Fibroblast of lung (primary cell): ENCODE results near the gene ITPR3. TPM values are rescaled to one million over a fixed set of nuclear protein-coding genes. Genes with fewer than 3 reads are reported as not detected.

Experiments used
- DNase-seq, 2 donors: peaks; one replicate each; pipeline versions ENCODE4 v3.0.0 to v3.0.0-alpha.2; 2010; ENCODE audit warnings: low read depth in 2 of 2
- H2AFZ ChIP-seq: 2 replicates; pipeline ENCODE4 v1.5.1; 2012; ENCODE audit warnings: low read length, control low read depth, inconsistent platforms
- H3K27ac ChIP-seq: 2 replicates; pipeline ENCODE4 v1.5.1; 2011; ENCODE audit warnings: low read length, control low read depth; ENCODE audit not compliant: insufficient read depth
- H3K27me3 ChIP-seq: 2 replicates; pipeline ENCODE4 v1.5.1; 2011; ENCODE audit warnings: mild to moderate bottlenecking, low read length; ENCODE audit not compliant: control insufficient read depth, insufficient read depth
- H3K36me3 ChIP-seq: 2 replicates; pipeline ENCODE4 v1.5.1; 2011; ENCODE audit warnings: low read length; ENCODE audit not compliant: control insufficient read depth, insufficient read depth
- H3K4me1 ChIP-seq: 2 replicates; pipeline ENCODE4 v1.5.1; 2011; ENCODE audit warnings: low read length; ENCODE audit not compliant: control insufficient read depth, insufficient read depth; ENCODE audit errors: extremely low read depth
- H3K4me2 ChIP-seq: 2 replicates; pipeline ENCODE4 v1.5.1; 2011; ENCODE audit warnings: low read length, control low read depth; ENCODE audit not compliant: insufficient read depth; ENCODE audit errors: extremely low read depth
- H3K4me3 ChIP-seq, 4 experiments: fragments of 200-600 bp in 1 of 4; sonication (generic) in 1 of 4; replicated peaks in 1 of 4; 2 replicates each; pipeline ENCODE4 v1.5.1; 2011 to 2016; ENCODE audit warnings: low read length in 4 of 4, low read depth in 3 of 4, mild to moderate bottlenecking in 3 of 4, control low read depth in 2 of 4, inconsistent platforms in 1 of 4, mixed read lengths in 1 of 4; ENCODE audit not compliant: insufficient read depth in 1 of 4; ENCODE audit errors: control extremely low read depth in 1 of 4
- H3K79me2 ChIP-seq: 2 replicates; pipeline ENCODE4 v1.5.1; 2012; ENCODE audit warnings: mild to moderate bottlenecking, low read length, inconsistent platforms; ENCODE audit not compliant: control insufficient read depth, insufficient read depth
- H3K9ac ChIP-seq: 2 replicates; pipeline ENCODE4 v1.5.1; 2011; ENCODE audit warnings: mild to moderate bottlenecking, low read length, control low read depth; ENCODE audit not compliant: insufficient read depth
- H3K9me3 ChIP-seq: 2 replicates; pipeline ENCODE4 v1.5.1; 2012; ENCODE audit warnings: low read depth, low read length; ENCODE audit not compliant: control insufficient read depth, insufficient read depth
- H4K20me1 ChIP-seq: 2 replicates; pipeline ENCODE4 v1.5.1; 2011; ENCODE audit warnings: low read length; ENCODE audit not compliant: control insufficient read depth, insufficient read depth; ENCODE audit errors: extremely low read depth
- CTCF ChIP-seq, 2 donors: IDR thresholded peaks in 1 of 2; conservative IDR thresholded peaks in 1 of 2; 1 replicate in 1 of 2; 2 replicates in 1 of 2; pipeline ENCODE4 v1.5.1; 2011 to 2012; ENCODE audit warnings: low read length in 2 of 2, control low read depth in 1 of 2, inconsistent platforms in 1 of 2, low read depth in 1 of 2, mild to moderate bottlenecking in 1 of 2
- EZH2 ChIP-seq: IDR thresholded peaks from 2 replicates; pipeline ENCODE4 v1.5.1; 2012; ENCODE audit warnings: low read length, control low read depth, mild to moderate bottlenecking; ENCODE audit errors: missing control alignments
- polyA plus RNA-seq, 2 donors: library from polyadenylated mRNA; depleted of rRNA in 1 of 2; stranded (reverse) in 1 of 2; unstranded in 1 of 2; fragments of >200 nt; gene quantifications; 2 replicates each; pipeline ENCODE4 v1.2.1, GENCODE V29; 2011 to 2012; ENCODE audit warnings: missing spikeins in 1 of 2
- total RNA-seq: library from RNA; depleted of rRNA; stranded (reverse); fragments of >200 nt; gene quantifications from 2 replicates; pipeline ENCODE4 v1.2.1, GENCODE V29; 2014

The ITPR3 gene
- total and polyA plus RNA-seq, 2 donors (not counting 1 experiment from before 2014, with no cell fraction given) = 9.6 to 43.4 TPM

- TF ChIP-seq EZH2 (no peak), CTCF (conservative IDR thresholded peaks at IDR 0.05 in 1 of 2, IDR thresholded peaks at IDR 0.05 in 1 of 2; ENCODE audit: low read depth in 1 of 2, low read length in 2 of 2) (no peak)
- H3K9me3 ChIP-seq = no peaks in the 10 kb centered on the region
These were observed 18.9 kb upstream of the ITPR3 start for GRCh38 chr6:33602180-33602579.

DNA sequence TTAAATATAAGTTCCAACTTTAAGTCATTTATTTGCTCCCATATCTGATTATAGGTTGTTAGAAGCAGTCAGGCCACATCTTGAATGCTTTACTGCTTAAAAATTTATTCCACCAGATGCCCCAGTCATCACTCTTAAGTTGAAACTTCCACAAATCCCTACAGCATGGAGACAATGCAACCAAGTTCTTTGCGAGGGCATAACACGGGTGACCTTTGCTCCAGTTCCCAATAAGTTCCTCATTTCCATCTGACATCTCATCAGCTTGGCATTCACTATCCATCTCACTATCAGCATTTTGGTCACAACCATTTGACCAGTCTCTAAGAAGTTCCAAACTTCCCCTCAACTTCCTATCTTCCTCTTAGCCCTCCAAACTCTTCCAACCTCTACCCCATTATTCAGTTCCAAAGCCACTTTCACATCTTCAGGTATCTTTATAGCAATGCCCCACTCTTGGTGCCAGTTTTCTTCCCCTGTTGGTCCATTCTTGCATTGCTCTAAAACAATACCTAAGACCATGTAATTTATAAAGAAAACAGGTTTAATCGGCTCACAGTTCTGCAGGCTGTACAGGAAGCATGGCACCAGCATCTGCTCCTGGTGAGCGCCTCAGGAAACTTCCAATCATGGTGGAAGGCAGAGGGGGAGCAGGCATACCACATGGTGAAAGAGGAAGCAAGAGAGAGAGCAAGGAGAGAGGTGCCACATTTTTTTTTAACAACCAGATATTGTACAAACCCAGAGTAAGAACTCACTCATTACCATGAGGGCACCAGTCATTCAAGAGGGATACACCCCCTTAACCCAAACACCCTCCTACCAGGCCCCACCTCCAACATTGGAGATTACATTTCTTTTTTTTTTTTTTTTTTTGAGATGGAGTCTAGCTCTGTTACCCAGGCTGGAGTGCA lies 15.9 kb upstream of the ITPR3 start:
- Histone ChIP-seq H3K9me3 (no peaks in the 10 kb centered on the region), H3K4me2 (no peak overlapping the region), H3K27ac (no peak overlapping the region), H4K20me1 (no peaks in the 10 kb centered on the region), H3K27me3 (no peaks in the 10 kb centered on the region), H3K4me1 (peaks cover 13% of the 10 kb centered on the region), H3K9ac (no peak overlapping the region), H2AFZ (no peak overlapping the region), H3K36me3 (no peaks in the 10 kb centered on the region), H3K4me3 (no peak overlapping the region), H3K79me2 (no peaks in the 10 kb centered on the region)
- DNase-seq = no peak
- TF ChIP-seq CTCF (conservative IDR thresholded peaks at IDR 0.05 in 1 of 2, IDR thresholded peaks at IDR 0.05 in 1 of 2; ENCODE audit: low read depth in 1 of 2, low read length in 2 of 2) = no peak
- no peak for TF ChIP-seq EZH2

More at GRCh38 chr6:33602180-33602579, 18.9 kb upstream of the ITPR3 start:
- no peaks in the 10 kb centered on the region for H3K27me3 ChIP-seq
- H2AFZ ChIP-seq = no peak overlapping the region
- H3K4me3 ChIP-seq = no peak overlapping the region
- no peak for DNase-seq
- H3K9ac ChIP-seq = no peak overlapping the region
- H3K79me2 ChIP-seq = no peaks in the 10 kb centered on the region
- no peaks in the 10 kb centered on the region for H3K4me1 ChIP-seq
- no peaks in the 10 kb centered on the region for H4K20me1 ChIP-seq
- no peak overlapping the region for H3K27ac ChIP-seq
- H3K36me3 ChIP-seq = no peaks in the 10 kb centered on the region
- H3K4me2 ChIP-seq = no peak overlapping the region

DNA sequence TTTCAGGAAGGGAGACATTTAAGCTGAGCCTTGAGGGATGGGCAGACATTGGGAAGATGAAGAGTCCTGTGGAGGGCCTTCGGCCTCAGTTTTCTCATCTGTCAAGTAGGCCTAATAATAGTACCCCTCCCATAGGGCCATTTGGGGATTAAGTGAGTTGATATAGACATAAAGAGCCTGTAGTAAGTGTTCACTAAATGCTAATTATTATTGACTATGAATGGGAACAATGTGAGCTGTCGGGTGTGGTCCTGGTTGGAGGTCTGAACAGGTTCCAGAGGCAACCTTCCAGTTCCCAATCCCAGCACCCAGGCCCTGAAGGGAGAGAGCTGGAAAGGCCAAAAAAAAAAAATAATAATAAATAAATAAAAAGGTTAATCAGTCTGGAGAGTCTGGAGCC lies 14.5 kb upstream of the ITPR3 start:
- H2AFZ ChIP-seq = no peak overlapping the region
- TF ChIP-seq EZH2 (no peak), CTCF (conservative IDR thresholded peaks at IDR 0.05 in 1 of 2, IDR thresholded peaks at IDR 0.05 in 1 of 2; ENCODE audit: low read depth in 1 of 2, low read length in 2 of 2) (no peak)
- no peaks in the 10 kb centered on the region for H3K27me3 ChIP-seq
- DNase-seq = no peak
- H3K79me2 ChIP-seq = no peaks in the 10 kb centered on the region
- no peak overlapping the region for H3K27ac ChIP-seq
- no peak overlapping the region for H3K9ac ChIP-seq
- H3K4me1 ChIP-seq = peaks cover 13% of the 10 kb centered on the region
- no peaks in the 10 kb centered on the region for H4K20me1 ChIP-seq
- H3K4me2 ChIP-seq = no peak overlapping the region
- H3K36me3 ChIP-seq = no peaks in the 10 kb centered on the region
- H3K4me3 ChIP-seq = no peak overlapping the region
- no peaks in the 10 kb centered on the region for H3K9me3 ChIP-seq
